T-cell (primary cell): Measurements from ENCODE around the gene INCA1. TPM values are rescaled to one million over a fixed set of nuclear protein-coding genes. Genes with fewer than 3 reads are reported as not detected.

Experiments used
- ATAC-seq, 4 experiments: fragments of 200-7000 bp in 3 of 4; fragments of 150-1000 bp in 1 of 4; cut with Tn5 transposase; replicated peaks in 1 of 4; 1 replicate in 3 of 4; 2 replicates in 1 of 4; pipeline ENCODE4 v1.10.0; 2021; ENCODE audit warnings: moderate library complexity in 3 of 4, mild to moderate bottlenecking in 2 of 4, moderate number of reproducible peaks in 1 of 4
- CTCF ChIA-PET, 2 donors: fragments of 300-600 bp; sonication (Branson Sonifier 250); formaldehyde crosslinking; loops; one replicate each; lab custom pipeline; 2022; ENCODE audit warnings: antibody characterized with exemption in 2 of 2; lab: Charles Lee
- POLR2A ChIA-PET, 2 donors: fragments of 300-600 bp; sonication (Branson Sonifier 250); formaldehyde crosslinking; loops; one replicate each; lab custom pipeline; 2022; ENCODE audit warnings: antibody characterized with exemption in 2 of 2; lab: Charles Lee
- DNase-seq, 35 experiments: peaks; one replicate each; pipeline versions ENCODE4 v3.0.0 to v3.0.0-alpha.2; 2013 to 2023
- H3K27ac ChIP-seq: one replicate; pipeline ENCODE4 v1.5.1; 2013; ENCODE audit warnings: low read length
- H3K27me3 ChIP-seq, 2 experiments: replicated peaks in 1 of 2; 1 replicate in 1 of 2; 2 replicates in 1 of 2; pipeline versions ENCODE4 v1.6.1 to v1.7.0; 2013; ENCODE audit warnings: low read length in 1 of 2, mixed read lengths in 1 of 2; ENCODE audit not compliant: control insufficient read depth in 2 of 2, insufficient read depth in 2 of 2; ENCODE audit errors: extremely low read depth in 1 of 2
- H3K36me3 ChIP-seq, 2 donors: 1 replicate in 1 of 2; 2 replicates in 1 of 2; pipeline versions ENCODE4 v1.6.1 to v1.7.0; 2013; ENCODE audit warnings: low read length in 1 of 2; ENCODE audit not compliant: control insufficient read depth in 2 of 2, insufficient read depth in 1 of 2; ENCODE audit errors: extremely low read depth in 1 of 2
- H3K4me1 ChIP-seq, 2 experiments: 1 replicate in 1 of 2; 2 replicates in 1 of 2; pipeline versions ENCODE4 v1.6.1 to v1.7.0; 2013; ENCODE audit warnings: low read length in 2 of 2, mixed read lengths in 1 of 2; ENCODE audit not compliant: insufficient read depth in 2 of 2, control insufficient read depth in 1 of 2; ENCODE audit errors: extremely low read depth in 1 of 2
- H3K4me3 ChIP-seq, 2 donors: 1 replicate in 1 of 2; 2 replicates in 1 of 2; pipeline versions ENCODE4 v1.5.1 to v1.7.0; 2013; ENCODE audit warnings: mild to moderate bottlenecking in 2 of 2, low read length in 1 of 2, moderate library complexity in 1 of 2; ENCODE audit not compliant: control insufficient read depth in 1 of 2; ENCODE audit errors: extremely low read depth in 1 of 2
- H3K9me3 ChIP-seq: 2 replicates; pipeline ENCODE4 v1.7.0; 2013
- H3K27ac Mint-ChIP-seq, 2 donors: one replicate each; pipeline ENCODE4 v1.8.0; 2020 to 2021; ENCODE audit warnings: mild to moderate bottlenecking in 2 of 2, mixed read lengths in 2 of 2
- H3K27me3 Mint-ChIP-seq, 2 donors: one replicate each; pipeline ENCODE4 v1.8.0; 2021 to 2022; ENCODE audit warnings: mixed read lengths in 2 of 2
- H3K36me3 Mint-ChIP-seq: one replicate; pipeline ENCODE4 v1.8.0; 2021; ENCODE audit warnings: mixed read lengths
- H3K4me1 Mint-ChIP-seq, 3 donors: one replicate each; pipeline ENCODE4 v1.8.0; 2020 to 2022; ENCODE audit warnings: mixed read lengths in 3 of 3, mild to moderate bottlenecking in 1 of 3
- H3K4me3 Mint-ChIP-seq, 3 donors: one replicate each; pipeline ENCODE4 v1.8.0; 2020 to 2022; ENCODE audit warnings: mild to moderate bottlenecking in 3 of 3, mixed read lengths in 3 of 3, moderate library complexity in 3 of 3
- H3K9me3 Mint-ChIP-seq, 3 donors: one replicate each; pipeline ENCODE4 v1.8.0; 2020 to 2022; ENCODE audit warnings: mixed read lengths in 3 of 3
- WGBS: methylation state at CpG from one replicate; pipeline ENCODE4 v1.1.5; 2013; ENCODE audit warnings: missing lambda C conversion rate; ENCODE audit not compliant: insufficient coverage; 5-methylcytosine and 5-hydroxymethylcytosine counted together
- total RNA-seq, 35 experiments: library from RNA in 6 of 35; stranded (reverse) in 6 of 35; fragments of 120-200 nt in 1 of 35; gene quantifications; one replicate each; pipeline versions ENCODE4 v1.2.1 to v1.2.4 and lab custom pipeline; 2013 to 2026

The INCA1 gene
- total RNA-seq, 5 donors from 2014 or later (not counting 1 experiment from before 2014, with no cell fraction given) = 0.38 to 0.43 TPM; not detected in 3

DNA sequence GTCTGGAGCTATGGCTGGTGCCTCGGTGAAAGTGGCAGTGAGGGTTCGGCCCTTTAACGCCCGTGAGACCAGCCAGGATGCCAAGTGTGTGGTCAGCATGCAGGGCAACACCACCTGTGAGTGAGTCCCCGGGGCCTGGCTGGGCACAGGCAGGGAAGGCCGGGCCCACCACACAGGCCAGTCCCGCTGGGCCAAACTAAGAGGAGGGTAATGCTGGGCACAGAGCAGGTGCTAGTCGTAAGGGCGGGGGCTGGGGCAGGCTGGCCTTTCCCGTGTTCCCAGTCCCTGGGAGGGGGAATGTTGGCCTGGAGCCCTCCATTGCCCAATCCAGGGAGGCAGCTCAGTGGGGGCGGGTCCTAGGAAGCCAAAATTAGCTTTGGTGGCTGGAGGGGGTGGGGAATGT lies 2.9 kb upstream of the INCA1 start:
- Mint-ChIP-seq H3K36me3 (peaks cover 40% of the 10 kb centered on the region), H3K9me3 (no peaks in the 10 kb centered on the region), H3K4me3 (peak overlapping the region in 1 of 3 donors; percentile 13), H3K27me3 (no peaks in the 10 kb centered on the region), H3K27ac (peak overlapping the region; percentile 3 to 82), H3K4me1 (peaks cover 24 to 28% (median 26%) of the 10 kb centered on the region in 3 donors)
- Histone ChIP-seq H3K9me3 (no peaks in the 10 kb centered on the region), H3K4me1 (peaks cover 11 to 26% of the 10 kb centered on the region in 2 experiments), H3K4me3 (no peak overlapping the region), H3K27ac (no peak overlapping the region), H3K36me3 (peaks cover 7 to 26% of the 10 kb centered on the region in 2 donors), H3K27me3 (peaks cover 0 to 2% of the 10 kb centered on the region in 2 experiments)
- 97% methylated on average over 10 of the region's 11 CpGs for WGBS
- ATAC-seq (no peak), DNase-seq (no peak)
- CTCF ChIA-PET = no interaction called here
- POLR2A ChIA-PET = interaction anchor here in 1 of 2 donors (0.5 kb wide), 1 partner anchor 130 kb away, joined by 6 read pairs; no protein-coding TSS in a partner anchor

GRCh38 chr17:4999430-5000093 lies 2.2 kb upstream of the INCA1 start:
- no peak for DNase-seq
- no peaks in the 10 kb centered on the region for H3K9me3 Mint-ChIP-seq

DNA sequence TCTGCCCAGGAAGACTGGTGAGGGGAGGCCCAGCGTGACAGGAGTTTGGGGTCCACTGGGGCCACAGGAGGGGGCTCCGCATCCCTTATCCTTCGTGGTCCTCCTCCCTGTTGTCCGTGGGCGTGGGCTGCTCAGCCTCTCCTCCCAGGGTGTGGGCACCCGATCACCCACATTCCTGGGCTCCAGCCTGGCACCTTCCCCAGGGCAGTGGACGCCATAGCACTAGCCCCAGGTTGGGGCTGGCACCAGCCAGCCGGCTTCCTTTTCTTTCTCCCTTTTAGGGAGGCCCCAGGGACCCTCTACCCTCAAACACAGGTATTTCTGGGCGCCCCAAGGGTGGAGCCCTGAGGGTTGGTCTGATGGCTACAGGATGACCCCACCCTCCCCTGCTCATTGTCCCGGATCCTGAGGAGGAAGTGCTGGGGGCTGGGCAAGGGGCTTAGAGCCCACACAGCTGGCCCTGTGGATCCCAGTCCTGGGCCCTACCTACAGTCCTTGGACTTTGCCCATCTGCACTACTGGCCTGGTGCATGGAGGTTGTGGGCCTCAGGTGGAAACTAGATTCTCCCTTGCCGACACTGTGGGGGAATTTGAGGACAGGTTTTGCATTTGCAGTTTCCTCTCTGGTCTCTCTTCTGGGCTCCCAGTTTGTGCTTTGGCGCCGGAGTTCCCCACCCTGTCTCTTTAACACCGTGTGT lies 1.6 kb upstream of the INCA1 start:
- H3K36me3 ChIP-seq = peaks cover 7 to 13% of the 10 kb centered on the region in 2 donors
- H3K9me3 Mint-ChIP-seq = no peaks in the 10 kb centered on the region
- H3K27ac ChIP-seq = no peak overlapping the region
- peak in 6 of 35 experiments; percentile 10 to 46 (median 22) for DNase-seq
- H3K27me3 ChIP-seq = peaks cover 0 to 2% of the 10 kb centered on the region in 2 experiments
- peaks cover 26% of the 10 kb centered on the region for H3K36me3 Mint-ChIP-seq
- H3K4me1 ChIP-seq = peaks cover 11 to 26% of the 10 kb centered on the region in 2 experiments
- H3K4me3 Mint-ChIP-seq = peak overlapping the region; percentile 75 to 88 (median 81)
- H3K4me1 Mint-ChIP-seq = peaks cover 24 to 31% (median 26%) of the 10 kb centered on the region in 3 donors
- CTCF ChIA-PET = no interaction called here
- ATAC-seq = peak in 1 of 4 experiments; percentile 19
- peak overlapping the region; percentile 62 to 70 for H3K4me3 ChIP-seq
- no peaks in the 10 kb centered on the region for H3K27me3 Mint-ChIP-seq
- POLR2A ChIA-PET = no interaction called here
- H3K9me3 ChIP-seq = no peaks in the 10 kb centered on the region
- peak overlapping the region; percentile 69 to 82 for H3K27ac Mint-ChIP-seq
- WGBS = 59% methylated on average over 5 of the region's 14 CpGs

More at GRCh38 chr17:4999430-5000093, 2.2 kb upstream of the INCA1 start:
- 87% methylated on average over 12 of the region's 12 CpGs for WGBS
- Histone ChIP-seq H3K4me3 (no peak overlapping the region), H3K27me3 (peaks cover 0 to 2% of the 10 kb centered on the region in 2 experiments), H3K4me1 (peaks cover 11 to 26% of the 10 kb centered on the region in 2 experiments), H3K36me3 (peaks cover 7 to 20% of the 10 kb centered on the region in 2 donors), H3K9me3 (no peaks in the 10 kb centered on the region), H3K27ac (no peak overlapping the region)
- Mint-ChIP-seq H3K36me3 (peaks cover 33% of the 10 kb centered on the region), H3K4me3 (peak overlapping the region; percentile 75 to 88 (median 81)), H3K27ac (peak overlapping the region; percentile 54 to 82), H3K27me3 (no peaks in the 10 kb centered on the region), H3K4me1 (peaks cover 24 to 31% (median 26%) of the 10 kb centered on the region in 3 donors)
- ChIA-PET POLR2A (interaction anchor here in 1 of 2 donors (0.5 kb wide), 1 partner anchor 129 kb away, joined by 6 read pairs; no protein-coding TSS in a partner anchor), CTCF (no interaction called here)
- no peak for ATAC-seq

DNA sequence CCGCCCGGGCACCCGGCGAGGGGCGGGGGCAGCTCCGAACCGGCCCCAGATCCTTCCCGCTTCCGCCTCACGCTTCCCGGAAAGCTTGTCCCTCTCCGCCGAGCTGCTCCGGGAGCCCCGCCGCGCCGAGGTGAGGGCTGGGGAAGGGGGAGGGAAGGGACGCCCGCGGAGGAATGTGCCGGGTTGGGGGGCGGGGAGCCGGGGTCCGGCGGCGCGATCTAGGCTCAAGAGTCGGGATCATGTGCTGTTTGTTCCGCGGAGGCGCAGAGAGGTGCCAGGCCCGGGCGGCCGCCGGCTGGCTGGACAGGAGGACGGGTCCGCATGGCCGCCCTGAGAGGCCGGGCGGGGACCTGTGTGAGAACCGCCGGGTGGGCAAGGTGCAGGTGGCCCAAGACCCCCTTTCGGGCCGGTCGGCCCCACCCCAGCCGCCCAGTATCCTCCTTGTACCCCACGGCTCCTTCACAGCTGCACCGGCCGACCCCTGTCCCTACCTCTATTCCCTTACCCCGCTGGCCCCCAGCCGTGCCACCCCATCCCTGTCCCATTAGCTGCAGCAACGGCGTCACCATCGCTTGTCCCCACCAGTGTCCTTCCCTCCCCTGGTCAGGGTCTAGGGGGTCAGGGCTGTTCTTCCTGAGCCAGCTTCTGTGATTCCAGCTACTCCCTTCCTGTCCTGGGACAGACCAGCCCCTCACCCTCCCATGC lies 857 bp upstream of the INCA1 start:
- peak in 1 of 4 experiments; percentile 10 for ATAC-seq
- Mint-ChIP-seq H3K9me3 (no peaks in the 10 kb centered on the region), H3K4me3 (peak overlapping the region; percentile 75 to 88 (median 81)), H3K4me1 (peaks cover 24 to 31% (median 26%) of the 10 kb centered on the region in 3 donors), H3K36me3 (peaks cover 19% of the 10 kb centered on the region), H3K27ac (peak overlapping the region; percentile 48 to 52), H3K27me3 (no peaks in the 10 kb centered on the region)
- peaks cover 0 to 2% of the 10 kb centered on the region in 2 experiments for H3K27me3 ChIP-seq
- ChIA-PET POLR2A (no interaction called here), CTCF (interaction anchor here (1.0 to 1.2 kb wide), 2 partner anchors 11 to 13 kb away, joined by 3 to 4 read pairs; no protein-coding TSS in a partner anchor)
- WGBS = 4% methylated on average over 43 of the region's 55 CpGs
- DNase-seq = peak in 4 of 35 experiments; percentile 14 to 20 (median 16)
- H3K4me1 ChIP-seq = peaks cover 11 to 26% of the 10 kb centered on the region in 2 experiments
- no peak overlapping the region for H3K27ac ChIP-seq
- H3K9me3 ChIP-seq = no peaks in the 10 kb centered on the region
- peak overlapping the region; percentile 62 to 70 for H3K4me3 ChIP-seq
- peaks cover 4 to 6% of the 10 kb centered on the region in 2 donors for H3K36me3 ChIP-seq

GRCh38 chr17:4994081-4994595 lies 3.2 kb downstream of the INCA1 start:
- ChIA-PET CTCF (no interaction called here), POLR2A (no interaction called here)
- Histone ChIP-seq H3K4me3 (no peak overlapping the region), H3K27me3 (peaks cover 0 to 2% of the 10 kb centered on the region in 2 experiments), H3K9me3 (no peaks in the 10 kb centered on the region), H3K27ac (no peak overlapping the region), H3K36me3 (no peaks in the 10 kb centered on the region), H3K4me1 (peaks cover 9 to 25% of the 10 kb centered on the region in 2 experiments)
- DNase-seq = no peak
- Mint-ChIP-seq H3K9me3 (no peaks in the 10 kb centered on the region), H3K27me3 (no peaks in the 10 kb centered on the region), H3K4me3 (no peak overlapping the region), H3K27ac (no peak overlapping the region), H3K36me3 (no peaks in the 10 kb centered on the region), H3K4me1 (peaks cover 22 to 28% (median 23%) of the 10 kb centered on the region in 3 donors)
- ATAC-seq = no peak
- WGBS = no CpG with 5 or more reads among the region's 6 CpGs
